ENCODE measurements around the gene KPNA6.

KPNA6 gene

DNA sequence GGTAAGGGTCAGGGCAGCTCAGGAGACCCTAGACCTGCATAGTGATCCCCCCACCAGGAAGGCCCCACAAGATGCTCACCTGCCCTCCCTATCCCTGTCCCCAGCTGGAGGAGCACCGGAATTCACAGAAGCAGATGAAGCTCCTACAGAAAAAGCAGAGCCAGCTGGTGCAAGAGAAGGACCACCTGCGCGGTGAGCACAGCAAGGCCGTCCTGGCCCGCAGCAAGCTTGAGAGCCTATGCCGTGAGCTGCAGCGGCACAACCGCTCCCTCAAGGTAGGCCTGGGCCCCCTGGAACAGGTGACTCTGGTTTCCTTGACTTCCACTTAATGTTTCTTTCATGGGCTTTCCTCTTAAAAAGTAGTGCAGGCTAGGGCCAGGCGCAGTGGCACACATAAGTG is 80.0 kb downstream of the KPNA6 start:
- DNase-seq (ENCODE audit: low read depth), result no peak

DNA sequence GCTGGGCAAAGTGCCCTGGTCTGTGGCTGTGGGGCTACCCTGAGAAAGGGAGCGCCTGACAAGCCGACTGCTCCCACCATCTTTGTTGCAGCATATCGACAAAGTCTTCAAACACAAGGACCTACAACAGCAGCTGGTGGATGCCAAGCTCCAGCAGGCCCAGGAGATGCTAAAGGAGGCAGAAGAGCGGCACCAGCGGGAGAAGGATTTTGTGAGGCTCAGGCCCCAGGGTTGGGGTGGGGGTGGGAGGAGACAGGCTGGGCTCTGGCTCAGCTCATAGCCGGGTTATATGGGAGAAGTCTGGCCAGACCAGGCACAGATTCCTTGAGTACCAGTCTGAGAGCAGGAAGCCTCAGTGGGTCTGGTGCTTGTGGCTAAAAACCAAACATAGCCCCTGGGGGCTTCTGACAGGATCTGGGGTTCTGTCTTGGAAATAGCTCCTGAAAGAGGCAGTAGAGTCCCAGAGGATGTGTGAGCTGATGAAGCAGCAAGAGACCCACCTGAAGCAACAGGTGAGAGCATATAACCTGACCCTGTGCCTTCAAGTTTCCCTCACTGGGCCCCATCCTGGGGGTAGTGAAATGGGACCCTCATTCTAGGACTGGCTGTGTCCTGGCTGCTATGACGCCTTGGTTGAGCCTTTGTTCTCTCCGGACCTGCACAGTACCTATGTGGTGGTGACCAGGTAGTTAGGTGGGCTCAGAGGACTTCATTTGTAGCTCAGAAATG is 84.5 kb downstream of the KPNA6 start:
- DNase-seq (ENCODE audit: low read depth), result no peak

DNA sequence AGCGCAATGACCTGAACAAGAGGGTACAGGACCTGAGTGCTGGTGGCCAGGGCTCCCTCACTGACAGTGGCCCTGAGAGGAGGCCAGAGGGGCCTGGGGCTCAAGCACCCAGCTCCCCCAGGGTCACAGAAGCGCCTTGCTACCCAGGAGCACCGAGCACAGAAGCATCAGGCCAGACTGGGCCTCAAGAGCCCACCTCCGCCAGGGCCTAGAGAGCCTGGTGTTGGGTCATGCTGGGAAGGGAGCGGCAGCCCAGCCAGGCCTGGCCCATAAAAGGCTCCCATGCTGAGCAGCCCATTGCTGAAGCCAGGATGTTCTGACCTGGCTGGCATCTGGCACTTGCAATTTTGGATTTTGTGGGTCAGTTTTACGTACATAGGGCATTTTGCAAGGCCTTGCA is 87.1 kb downstream of the KPNA6 start:
- no peak for DNase-seq (ENCODE audit: low read depth)

DNA sequence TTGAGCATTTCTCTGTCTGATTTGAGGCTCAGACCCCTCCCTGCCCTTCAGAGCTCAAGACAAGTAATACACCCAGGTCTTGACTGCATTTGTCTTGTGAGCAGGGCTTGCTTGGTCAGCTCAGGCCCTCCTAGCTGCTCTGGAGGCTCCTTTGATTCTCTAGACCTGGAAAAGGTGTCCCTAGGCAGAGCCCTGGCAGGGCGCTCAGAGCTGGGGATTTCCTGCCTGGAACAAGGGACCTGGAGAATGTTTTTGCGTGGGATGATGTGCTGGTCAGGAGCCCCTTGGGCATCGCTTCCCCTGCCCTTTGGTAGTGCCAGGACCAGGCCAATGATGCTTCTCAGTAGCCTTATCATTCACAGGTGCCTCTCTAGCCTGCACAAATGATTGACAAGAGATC is 87.7 kb downstream of the KPNA6 start:
- no peak for DNase-seq (ENCODE audit: low read depth)

DNA sequence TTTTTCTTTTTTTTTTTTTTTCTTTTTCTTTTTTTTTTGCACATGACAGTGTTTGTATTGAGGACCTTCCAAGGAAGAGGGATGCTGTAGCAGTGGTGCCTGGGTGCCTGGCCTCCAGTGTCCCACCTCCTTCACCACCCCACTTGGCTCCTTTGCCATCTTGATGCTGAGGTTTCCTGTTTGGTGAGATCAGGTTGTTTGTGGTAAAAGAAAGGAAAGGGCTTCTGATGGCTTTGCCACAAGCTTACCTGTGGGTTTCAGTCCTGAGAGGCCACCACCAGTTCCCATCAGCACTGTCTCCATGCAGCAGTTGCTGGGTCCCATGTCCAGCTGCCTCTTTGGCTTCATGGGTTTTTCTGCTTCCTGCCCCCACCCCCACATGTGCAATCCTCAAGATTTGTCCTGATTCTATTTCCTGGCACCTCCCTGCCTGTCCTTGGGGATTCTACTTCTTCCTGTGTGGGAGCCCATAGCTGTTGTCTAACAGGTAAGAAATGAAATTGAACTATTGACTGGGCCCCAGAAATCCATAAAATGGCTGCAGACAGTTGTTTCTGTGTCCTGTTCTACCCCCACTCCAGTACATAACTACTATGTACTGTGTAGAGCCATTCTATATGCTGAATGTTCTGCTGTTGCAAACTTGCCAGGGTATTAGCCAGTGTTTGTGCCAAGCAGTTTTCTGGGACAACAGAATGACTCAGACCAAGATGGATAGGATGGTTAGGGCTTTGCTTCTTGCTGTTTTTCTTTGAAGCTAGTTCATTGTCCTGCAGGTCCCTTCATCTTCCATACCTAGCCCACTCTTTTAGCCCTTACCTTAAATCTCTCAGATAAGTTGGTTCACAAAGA is 88.3 kb downstream of the KPNA6 start:
- no peak for DNase-seq (ENCODE audit: low read depth)

DNA sequence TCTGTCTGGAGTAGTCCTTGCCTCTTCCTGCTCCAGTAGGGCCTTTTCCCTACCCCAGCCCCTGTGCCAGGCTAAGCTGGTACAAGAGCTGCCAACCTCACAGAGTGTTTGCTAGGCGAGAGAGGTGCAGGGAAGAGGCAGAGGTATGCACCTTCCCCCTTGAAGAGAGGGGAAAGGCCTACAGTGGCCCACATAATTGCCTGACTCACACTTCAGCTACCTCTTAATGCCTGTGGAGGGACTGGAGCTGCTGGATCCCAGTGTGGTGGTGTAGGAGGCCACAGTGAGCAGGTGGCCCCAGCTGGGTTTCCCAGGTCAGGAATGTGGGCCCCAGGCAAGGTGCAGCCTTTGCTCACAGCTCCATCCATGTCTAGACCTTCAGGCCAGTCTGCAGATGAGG is 89.2 kb downstream of the KPNA6 start:
- no peak for DNase-seq (ENCODE audit: low read depth)

DNA sequence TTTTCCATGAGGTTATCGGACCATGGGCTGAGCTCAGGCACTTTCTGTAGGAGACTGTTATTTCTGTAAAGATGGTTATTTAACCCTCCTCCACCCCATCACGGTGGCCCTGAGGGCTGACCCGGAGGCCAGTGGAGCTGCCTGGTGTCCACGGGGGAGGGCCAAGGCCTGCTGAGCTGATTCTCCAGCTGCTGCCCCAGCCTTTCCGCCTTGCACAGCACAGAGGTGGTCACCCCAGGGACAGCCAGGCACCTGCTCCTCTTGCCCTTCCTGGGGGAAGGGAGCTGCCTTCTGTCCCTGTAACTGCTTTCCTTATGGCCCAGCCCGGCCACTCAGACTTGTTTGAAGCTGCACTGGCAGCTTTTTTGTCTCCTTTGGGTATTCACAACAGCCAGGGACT is 90.0 kb downstream of the KPNA6 start:
- DNase-seq (ENCODE audit: low read depth), result no peak

DNA sequence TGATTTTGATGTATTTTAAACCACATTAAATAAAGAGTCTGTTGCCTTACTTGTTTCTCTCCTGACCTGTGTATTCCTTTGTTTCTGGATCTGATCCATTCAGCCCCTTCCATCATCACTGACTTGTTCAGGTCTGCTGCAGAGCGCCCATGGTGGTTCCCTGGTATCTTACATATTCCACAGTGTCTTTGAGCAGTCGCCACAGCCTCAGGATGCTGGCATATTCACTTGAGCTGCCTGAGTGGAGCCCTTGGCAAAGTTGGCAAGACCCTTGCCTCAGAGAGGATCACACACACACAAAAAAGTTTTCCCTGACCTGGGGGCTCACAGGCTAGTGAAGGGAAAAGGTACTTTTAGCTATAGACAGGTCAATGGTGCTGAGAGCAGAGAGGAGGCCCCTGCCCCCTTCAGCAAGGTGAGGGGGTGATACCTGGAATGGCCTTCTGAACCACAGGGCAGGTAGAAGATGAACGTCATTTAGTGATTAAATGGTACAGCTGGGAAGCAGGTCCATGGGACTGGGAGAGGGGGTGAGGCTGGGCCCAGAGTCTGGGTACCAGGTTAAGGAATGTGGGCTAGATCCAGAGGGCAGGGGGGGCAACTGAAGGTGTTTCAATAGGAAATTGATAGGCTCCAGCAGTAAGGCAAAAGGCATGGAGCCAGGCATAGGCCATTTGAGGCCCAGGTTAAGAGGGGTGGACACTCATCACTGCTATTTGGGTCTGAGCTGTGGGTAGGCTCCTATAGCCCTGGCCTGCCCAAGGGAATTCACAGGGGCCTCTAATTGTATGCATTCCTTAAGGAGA is 90.6 kb downstream of the KPNA6 start:
- no peak for DNase-seq (ENCODE audit: low read depth)

DNA sequence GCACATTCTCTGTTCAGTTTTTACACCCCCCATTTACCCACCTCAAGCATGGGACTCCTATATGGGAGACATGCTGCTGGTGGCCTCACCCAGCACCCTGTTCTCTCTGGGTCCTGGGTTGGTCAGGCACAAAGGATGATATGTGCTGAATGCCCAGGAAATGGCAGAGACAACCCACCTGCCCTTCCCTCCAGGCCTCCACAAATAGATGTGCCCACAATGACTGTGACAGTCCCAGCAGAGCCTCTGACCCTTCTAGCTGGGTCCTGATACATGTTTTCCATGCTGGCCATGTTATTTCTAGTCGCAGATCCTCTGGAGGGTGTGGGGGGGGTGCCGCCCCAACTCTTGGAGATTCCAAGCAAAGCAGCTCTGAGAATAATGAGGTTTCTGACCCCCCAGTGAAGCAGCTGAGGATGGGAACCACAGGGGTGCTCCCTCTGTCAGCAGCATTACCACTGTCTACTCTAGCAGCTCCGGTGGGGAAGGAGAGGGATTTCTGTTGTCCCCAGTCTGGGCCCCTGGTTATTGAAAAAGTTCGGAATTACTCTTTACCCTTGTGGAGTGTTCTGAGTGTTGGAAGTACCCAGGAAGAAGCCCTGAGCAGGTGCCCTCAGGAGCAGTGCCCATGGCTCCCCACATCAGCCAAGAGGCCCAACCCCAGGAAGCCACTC is 91.3 kb downstream of the KPNA6 start:
- DNase-seq (ENCODE audit: low read depth), result no peak

DNA sequence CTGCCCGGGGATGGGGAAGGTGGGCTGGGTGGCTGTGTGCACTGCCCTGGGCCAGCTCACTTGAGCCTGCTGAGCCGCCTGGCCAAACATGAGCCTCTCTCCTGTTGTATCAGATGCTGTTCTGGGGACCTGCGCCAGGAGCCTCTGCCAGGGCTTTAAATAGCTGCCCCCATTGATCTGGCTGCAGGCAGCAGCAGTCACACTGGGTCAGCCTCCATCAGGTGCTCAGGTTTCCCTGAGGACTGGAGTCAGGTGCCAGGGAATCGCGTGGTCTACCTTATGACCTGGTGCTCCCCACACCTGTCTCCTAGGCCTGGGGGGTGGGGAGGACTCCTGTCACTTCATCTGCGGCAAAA is 91.8 kb downstream of the KPNA6 start:
- DNase-seq (ENCODE audit: low read depth), result no peak

DNA sequence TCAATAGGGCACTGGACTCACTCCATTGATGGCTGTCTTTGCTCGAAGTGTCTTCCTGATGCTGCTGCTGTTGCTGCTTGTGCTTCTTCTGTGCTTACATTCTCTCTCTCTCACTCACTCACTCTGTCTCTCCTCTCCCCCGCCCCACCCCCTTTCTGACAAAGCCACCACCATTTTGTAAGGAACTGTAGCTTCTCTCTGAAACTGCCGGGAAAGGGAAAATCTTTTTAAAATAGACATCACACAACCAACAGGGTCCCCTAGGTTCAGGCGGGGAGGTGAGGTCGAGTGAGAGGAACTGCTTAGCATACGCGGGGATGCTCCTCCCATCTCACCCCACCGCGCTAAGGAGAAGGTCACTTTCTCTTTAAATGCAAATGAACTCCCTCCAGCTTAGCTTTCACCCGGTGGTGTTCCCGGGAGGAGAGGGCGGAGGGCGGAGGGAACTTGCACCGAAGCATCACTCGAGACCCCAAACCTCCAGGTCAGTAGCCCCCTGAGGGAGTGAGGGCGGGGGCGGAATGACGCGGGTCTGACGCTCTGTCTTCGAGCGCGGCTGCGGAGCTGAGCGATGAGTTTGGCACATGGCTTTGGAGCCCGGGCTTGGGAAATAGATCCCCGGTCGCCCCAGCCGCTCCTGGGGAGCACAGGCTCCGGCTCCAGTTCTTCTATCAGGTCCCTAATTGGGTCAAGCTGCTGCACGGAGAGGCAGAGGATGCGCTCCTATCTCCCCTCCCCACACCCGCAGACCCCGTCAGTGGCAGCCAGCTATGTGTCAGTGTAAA is 92.6 kb downstream of the KPNA6 start, which contains the start of gene CCDC28B:
Gene CCDC28B, plus strand, starts transcription at position 370 of the 785 bp plus-strand sequence. CDS start 1,341 bp downstream, outside the sequence.
- DNase-seq (ENCODE audit: low read depth), result no peak

DNA sequence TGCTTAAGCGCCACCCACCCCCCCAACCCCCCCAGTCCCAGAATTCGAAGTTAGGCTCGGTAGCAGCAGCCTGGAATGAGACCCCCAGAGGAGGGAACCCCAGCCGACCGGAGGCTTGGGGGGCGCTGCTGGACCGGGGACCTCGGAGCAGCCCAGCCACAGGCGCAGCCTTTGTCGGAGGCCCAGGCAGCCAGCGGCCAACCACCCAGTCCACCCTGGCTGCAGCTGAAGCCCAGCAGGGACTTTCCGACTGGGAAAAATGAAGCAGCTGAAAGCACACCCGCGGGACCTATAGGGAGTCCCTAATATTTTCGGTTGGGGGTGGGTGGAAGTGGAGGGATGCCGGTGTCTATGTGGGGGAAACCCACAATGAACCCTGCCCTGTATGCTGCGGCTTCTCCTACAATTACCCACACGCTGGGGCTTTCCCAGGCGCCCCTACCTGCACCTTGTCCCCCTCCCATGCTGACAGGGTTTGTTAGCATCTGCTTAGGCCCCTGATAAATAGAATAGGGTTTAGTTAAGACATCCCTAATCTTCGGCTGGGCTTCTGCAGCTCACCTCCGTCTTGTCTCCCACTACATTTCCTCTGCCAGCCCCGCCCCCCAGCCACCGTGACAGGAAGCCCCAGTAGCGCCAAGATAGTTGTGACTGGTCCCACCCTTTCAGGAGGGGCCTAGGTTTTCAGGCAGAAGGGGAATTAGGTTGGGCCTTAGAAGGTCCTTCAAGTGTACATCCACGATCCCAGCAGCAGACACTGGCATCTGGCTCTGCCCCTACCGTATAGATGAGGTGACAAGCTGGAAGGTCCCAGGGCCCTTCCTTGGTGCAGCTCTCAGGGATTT is 93.4 kb downstream of the KPNA6 start:
- DNase-seq (ENCODE audit: low read depth), result no peak

DNA sequence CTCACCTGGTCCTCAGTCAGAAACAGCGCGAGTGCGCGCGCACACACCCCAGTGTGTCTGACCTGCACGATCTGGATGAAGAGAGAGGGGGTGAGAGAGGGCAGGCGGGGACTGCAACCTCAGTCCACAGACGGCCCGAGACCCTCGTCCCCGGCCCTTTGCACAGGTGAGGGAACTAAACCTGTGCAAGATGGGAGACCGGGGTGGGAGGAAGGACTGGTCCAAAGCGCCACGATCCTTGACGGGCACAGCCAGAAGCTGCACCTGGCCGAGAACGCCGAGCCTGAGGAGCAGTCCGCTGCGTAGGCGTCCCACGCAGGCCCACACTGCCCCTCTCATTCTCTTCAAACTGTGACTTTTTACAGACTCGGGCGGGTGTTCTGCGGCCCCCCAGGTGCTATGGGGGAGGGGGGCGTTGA is 97.1 kb downstream of the KPNA6 start:
- no peak for DNase-seq (ENCODE audit: low read depth)

DNA sequence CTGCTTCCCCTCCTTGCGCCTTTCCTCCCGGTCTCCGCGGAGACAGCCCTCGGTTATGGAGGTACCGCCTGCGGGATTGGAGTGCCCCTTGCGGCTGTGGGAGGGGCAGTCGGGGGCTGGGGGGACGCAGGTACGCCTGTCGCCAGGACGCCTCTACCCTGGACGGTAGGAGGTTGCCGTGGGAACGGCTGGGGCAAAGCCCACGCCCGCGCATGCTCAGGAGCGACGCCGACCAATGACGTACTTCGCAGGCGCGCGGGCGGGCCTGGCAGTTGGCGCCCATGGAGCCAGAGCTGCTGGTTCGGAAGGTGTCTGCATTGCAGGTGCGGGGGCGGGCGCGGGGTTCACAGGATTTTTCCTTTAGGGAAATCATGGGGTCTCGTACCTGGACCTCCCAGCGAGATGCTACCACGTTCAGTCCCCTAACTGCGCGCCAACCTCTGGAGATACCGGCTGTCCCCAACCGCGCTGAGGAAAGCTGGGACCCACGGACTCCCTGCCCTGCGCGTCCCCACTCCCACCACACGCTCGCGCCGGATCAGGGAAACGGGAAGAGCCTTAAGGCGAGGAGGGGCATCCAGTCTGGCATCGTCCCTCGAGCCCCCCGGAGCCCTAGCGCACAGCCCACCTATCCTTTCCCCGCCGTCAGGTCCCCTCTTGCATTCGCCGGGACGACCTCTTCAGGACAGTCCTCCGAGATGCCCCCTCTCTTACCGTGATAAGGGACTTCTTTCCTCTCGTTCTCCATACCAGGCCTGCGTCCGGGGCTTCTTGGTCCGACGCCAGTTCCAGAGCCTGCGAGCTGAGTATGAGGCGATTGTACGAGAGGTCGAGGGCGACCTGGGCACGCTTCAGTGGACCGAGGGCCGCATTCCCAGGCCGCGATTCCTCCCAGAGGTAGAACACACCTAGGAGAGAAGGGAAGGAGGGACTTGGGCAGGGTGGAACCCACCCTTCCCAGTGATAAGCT is 97.8 kb downstream of the KPNA6 start, which contains the start of gene IQCC:
Gene IQCC, plus strand, starts transcription at position 271 of the 970 bp plus-strand sequence. Its CDS starts 11 bp downstream, at position 282.
- no peak for DNase-seq (ENCODE audit: low read depth)

DNA sequence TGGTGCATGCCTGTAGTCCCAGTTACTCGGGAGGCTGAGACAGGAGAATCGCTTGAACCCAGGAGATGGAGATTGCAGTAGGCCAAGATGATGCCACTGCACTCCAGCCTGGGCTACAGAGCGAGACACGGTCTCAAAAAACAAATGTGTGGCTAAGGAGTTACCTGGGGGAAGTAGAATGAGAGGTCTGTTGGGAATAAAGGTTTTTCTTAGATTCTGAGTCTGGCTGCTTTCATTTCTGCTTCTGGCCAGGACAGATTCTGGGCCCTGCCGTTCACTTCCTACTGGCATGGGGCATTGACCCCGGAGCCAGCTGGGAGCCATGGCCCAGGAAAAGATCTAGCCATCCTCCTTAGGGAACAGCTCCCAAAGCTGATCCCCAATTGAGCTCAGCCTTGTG is 100.6 kb downstream of the KPNA6 start:
- DNase-seq (ENCODE audit: low read depth), result no peak

DNA sequence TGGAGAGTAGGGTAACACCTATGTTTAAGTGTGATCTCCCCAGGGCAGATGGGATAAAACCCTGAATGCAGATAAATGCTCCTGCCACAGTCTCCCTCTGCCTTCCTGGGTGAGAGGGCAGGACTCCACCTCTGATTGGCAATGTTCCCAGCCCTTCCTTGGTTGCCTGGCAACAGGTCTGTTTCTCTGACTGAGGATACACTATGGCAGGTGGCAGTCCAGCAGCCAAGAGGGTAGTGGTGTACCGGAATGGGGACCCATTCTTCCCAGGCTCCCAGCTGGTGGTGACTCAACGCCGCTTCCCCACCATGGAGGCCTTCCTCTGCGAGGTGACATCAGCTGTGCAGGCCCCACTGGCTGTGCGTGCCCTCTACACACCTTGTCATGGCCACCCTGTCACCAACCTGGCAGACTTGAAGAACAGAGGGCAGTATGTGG is 101.1 kb downstream of the KPNA6 start, which contains the start of gene DCDC2B:
Gene DCDC2B, plus strand, starts transcription at position 199 of the 438 bp plus-strand sequence. Its CDS starts 5 bp downstream, at position 204.
- DNase-seq (ENCODE audit: low read depth), result no peak

DNA sequence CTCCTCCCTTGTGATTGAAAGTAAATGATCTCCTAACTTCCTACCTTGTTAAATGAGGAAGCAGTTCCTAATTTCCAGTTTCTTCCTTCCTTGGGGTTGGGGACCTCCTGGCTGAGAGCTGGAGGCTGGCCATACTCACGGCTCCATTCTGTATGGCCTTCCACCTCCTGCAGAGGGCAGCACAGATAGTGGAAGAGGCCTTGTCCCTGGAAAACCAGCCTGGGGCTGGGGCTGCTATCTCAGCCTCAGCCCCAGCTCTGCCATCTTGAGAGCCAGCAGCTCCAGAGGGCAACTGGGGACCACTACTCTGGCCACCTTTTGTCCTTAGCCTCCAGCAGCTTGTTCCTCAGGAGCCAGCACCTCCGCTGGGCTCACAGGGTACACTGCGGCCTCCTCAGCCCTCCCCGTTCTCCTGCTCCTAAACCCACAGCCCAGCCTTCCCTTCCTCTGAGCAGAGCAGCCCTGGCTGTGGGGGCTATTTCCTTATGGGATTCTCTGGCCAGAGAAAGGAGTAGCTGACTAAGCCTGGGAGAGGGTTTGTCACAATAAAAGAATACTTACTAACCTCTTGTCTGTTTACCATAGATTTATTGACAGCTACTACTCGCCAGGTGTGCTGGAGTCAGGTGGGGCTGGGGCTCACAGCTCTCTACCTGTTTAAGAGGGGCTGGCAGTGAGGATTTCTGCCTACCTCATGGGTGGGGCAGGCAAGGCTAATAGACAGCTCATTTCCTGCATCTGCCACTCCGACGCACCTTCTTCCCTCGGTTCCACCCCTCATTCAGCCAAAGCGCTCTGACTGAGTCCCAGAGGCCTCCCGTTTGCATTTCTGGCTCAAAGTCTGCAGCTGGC is 108.0 kb downstream of the KPNA6 start:
- no peak for DNase-seq (ENCODE audit: low read depth)

DNA sequence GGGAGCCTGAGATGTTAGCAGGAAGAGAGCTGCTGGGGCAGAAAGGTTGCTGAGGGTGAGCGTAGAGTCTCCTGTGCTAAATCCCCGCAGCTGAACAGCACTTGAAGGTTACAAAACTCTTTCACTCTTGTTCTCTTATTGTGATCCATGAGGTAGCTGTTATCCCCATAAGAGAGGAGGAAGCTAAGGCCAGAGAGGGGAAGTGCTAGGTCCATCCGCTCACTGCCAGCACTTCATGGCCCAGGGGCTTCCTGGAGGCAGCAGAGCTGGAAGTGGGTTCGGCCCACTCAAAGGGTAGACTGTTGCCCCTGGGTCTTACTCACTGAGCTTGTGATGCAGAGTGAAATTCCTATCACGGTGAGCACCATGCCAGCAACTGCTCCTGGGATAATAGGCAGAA is 108.7 kb downstream of the KPNA6 start:
- DNase-seq (ENCODE audit: low read depth), result no peak

Measured in HS-5 (cell line).